Osteoblast (primary cell): ENCODE data around the gene NINJ1. TPM values are rescaled to one million over a fixed set of nuclear protein-coding genes. Genes with fewer than 3 reads are reported as not detected.

Experiments used
- DNase-seq: peaks from one replicate; pipeline ENCODE4 v3.0.0; 2011; ENCODE audit warnings: low spot score, mixed read lengths; ENCODE audit not compliant: insufficient read length; ENCODE audit errors: missing footprints
- H2AFZ ChIP-seq: 2 replicates; pipeline ENCODE4 v1.6.0; 2011; ENCODE audit warnings: mild to moderate bottlenecking, low read length
- H3K27ac ChIP-seq: 2 replicates; pipeline ENCODE4 v1.5.1; 2011; ENCODE audit warnings: mild to moderate bottlenecking, low read depth, low read length, moderate library complexity
- H3K27me3 ChIP-seq: 2 replicates; pipeline ENCODE4 v1.6.0; 2012; ENCODE audit warnings: mild to moderate bottlenecking, control low read depth, inconsistent platforms, low read length, moderate library complexity; ENCODE audit not compliant: insufficient read depth
- H3K36me3 ChIP-seq: 2 replicates; pipeline ENCODE4 v1.5.1; 2011; ENCODE audit warnings: mild to moderate bottlenecking, low read length, control low read depth, moderate library complexity; ENCODE audit not compliant: insufficient read depth
- H3K4me1 ChIP-seq: 2 replicates; pipeline ENCODE4 v1.5.1; 2011; ENCODE audit warnings: mild to moderate bottlenecking, low read length, control low read depth, moderate library complexity; ENCODE audit not compliant: insufficient read depth
- H3K4me2 ChIP-seq: 2 replicates; pipeline ENCODE4 v1.6.0; 2011; ENCODE audit warnings: mild to moderate bottlenecking, low read length; ENCODE audit not compliant: insufficient read depth
- H3K4me3 ChIP-seq: fragments of 200-600 bp; sonication (generic); 3 replicates; pipeline ENCODE4 v1.5.1; 2012; ENCODE audit warnings: mild to moderate bottlenecking, low read length, inconsistent platforms; ENCODE audit not compliant: insufficient read depth
- H3K79me2 ChIP-seq: 2 replicates; pipeline ENCODE4 v1.6.0; 2012; ENCODE audit warnings: mild to moderate bottlenecking, low read length, control low read depth, inconsistent platforms; ENCODE audit not compliant: insufficient read depth
- H3K9me3 ChIP-seq: 2 replicates; pipeline ENCODE4 v1.5.1; 2011; ENCODE audit warnings: low read depth, low read length, control low read depth
- H4K20me1 ChIP-seq: 2 replicates; pipeline ENCODE4 v1.6.0; 2012; ENCODE audit warnings: mild to moderate bottlenecking, low read length, control low read depth; ENCODE audit not compliant: insufficient read depth
- total RNA-seq: library from RNA; depleted of rRNA; stranded (reverse); fragments of >200 nt; gene quantifications from 2 replicates; pipeline ENCODE4 v1.2.3, GENCODE V29; 2012
- TF ChIP-seq, protein P1 (sequence below): IDR thresholded peaks from 2 replicates; pipeline ENCODE4 v1.5.1; 2011; ENCODE audit warnings: mild to moderate bottlenecking, low read depth, low read length, moderate library complexity; ENCODE audit errors: extremely low read depth

Gene NINJ1
- 33.6 and 34.7 TPM in 2 replicates for total RNA-seq

GRCh38 chr9:93134015-93134739 is at the start of gene NINJ1:
TSS of gene NINJ1 (minus strand) at chr9:93134251. CDS start at chr9:93134217, 34 bp downstream.
- H3K27ac ChIP-seq, result peak within 1 kb of the TSS; percentile 96

GRCh38 chr9:93183131-93183662 is 49.1 kb upstream of the NINJ1 start:
- Histone ChIP-seq H3K36me3 (no peaks in the 10 kb centered on the region), H3K4me2 (no peak overlapping the region), H4K20me1 (no peaks in the 10 kb centered on the region), H3K4me1 (no peaks in the 10 kb centered on the region), H3K4me3 (no peak overlapping the region), H3K27me3 (peaks cover 41% of the 10 kb centered on the region), H3K79me2 (no peaks in the 10 kb centered on the region), H3K9me3 (no peaks in the 10 kb centered on the region), H3K27ac (no peak overlapping the region), H2AFZ (no peak overlapping the region)
- peak; percentile 81 for DNase-seq
- TF ChIP-seq, protein P1, sequence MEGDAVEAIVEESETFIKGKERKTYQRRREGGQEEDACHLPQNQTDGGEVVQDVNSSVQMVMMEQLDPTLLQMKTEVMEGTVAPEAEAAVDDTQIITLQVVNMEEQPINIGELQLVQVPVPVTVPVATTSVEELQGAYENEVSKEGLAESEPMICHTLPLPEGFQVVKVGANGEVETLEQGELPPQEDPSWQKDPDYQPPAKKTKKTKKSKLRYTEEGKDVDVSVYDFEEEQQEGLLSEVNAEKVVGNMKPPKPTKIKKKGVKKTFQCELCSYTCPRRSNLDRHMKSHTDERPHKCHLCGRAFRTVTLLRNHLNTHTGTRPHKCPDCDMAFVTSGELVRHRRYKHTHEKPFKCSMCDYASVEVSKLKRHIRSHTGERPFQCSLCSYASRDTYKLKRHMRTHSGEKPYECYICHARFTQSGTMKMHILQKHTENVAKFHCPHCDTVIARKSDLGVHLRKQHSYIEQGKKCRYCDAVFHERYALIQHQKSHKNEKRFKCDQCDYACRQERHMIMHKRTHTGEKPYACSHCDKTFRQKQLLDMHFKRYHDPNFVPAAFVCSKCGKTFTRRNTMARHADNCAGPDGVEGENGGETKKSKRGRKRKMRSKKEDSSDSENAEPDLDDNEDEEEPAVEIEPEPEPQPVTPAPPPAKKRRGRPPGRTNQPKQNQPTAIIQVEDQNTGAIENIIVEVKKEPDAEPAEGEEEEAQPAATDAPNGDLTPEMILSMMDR, result no peak

More at GRCh38 chr9:93134015-93134739, at the start of gene NINJ1:
- Histone ChIP-seq H3K36me3 (no peaks in the 10 kb centered on the region), H3K79me2 (peaks cover 26% of the 10 kb centered on the region), H4K20me1 (peaks cover 26% of the 10 kb centered on the region), H3K9me3 (no peaks in the 10 kb centered on the region), H3K4me1 (peaks cover 19% of the 10 kb centered on the region), H3K4me3 (peak within 1 kb of the TSS; percentile 82), H2AFZ (peak within 1 kb of the TSS; percentile 94), H3K4me2 (peak within 1 kb of the TSS; percentile 94), H3K27me3 (no peaks in the 10 kb centered on the region)
- peak; percentile 99 for DNase-seq
- TF ChIP-seq, protein P1, result no peak

- H4K20me1 ChIP-seq, result no peaks in the 10 kb centered on the region
- no peak overlapping the region for H3K4me3 ChIP-seq
- no peak overlapping the region for H2AFZ ChIP-seq
- H3K4me1 ChIP-seq, result no peaks in the 10 kb centered on the region
- H3K27ac ChIP-seq, result no peak overlapping the region
- no peaks in the 10 kb centered on the region for H3K36me3 ChIP-seq
- H3K4me2 ChIP-seq, result no peak overlapping the region
- TF ChIP-seq, protein P1, result no peak
- no peaks in the 10 kb centered on the region for H3K79me2 ChIP-seq
- no peaks in the 10 kb centered on the region for H3K9me3 ChIP-seq
- DNase-seq, result no peak
- H3K27me3 ChIP-seq, result peaks cover 41% of the 10 kb centered on the region
Observed at GRCh38 chr9:93182572-93182971, 48.5 kb upstream of the NINJ1 start.

GRCh38 chr9:93181672-93182435 is 47.8 kb upstream of the NINJ1 start:
- H2AFZ ChIP-seq, result no peak overlapping the region
- peak; percentile 76 for DNase-seq
- peaks cover 41% of the 10 kb centered on the region for H3K27me3 ChIP-seq

More at GRCh38 chr9:93181672-93182435, 47.8 kb upstream of the NINJ1 start:
- Histone ChIP-seq H3K9me3 (no peaks in the 10 kb centered on the region), H3K36me3 (no peaks in the 10 kb centered on the region), H3K27ac (no peak overlapping the region), H3K4me1 (no peaks in the 10 kb centered on the region), H3K4me2 (no peak overlapping the region), H3K79me2 (no peaks in the 10 kb centered on the region), H4K20me1 (no peaks in the 10 kb centered on the region), H3K4me3 (no peak overlapping the region)
- TF ChIP-seq, protein P1, result no peak
